Endometrial microvascular endothelial cells (primary cell): ENCODE results near the gene NAA40. TPM values are rescaled to one million over a fixed set of nuclear protein-coding genes. Genes with fewer than 3 reads are reported as not detected.

ENCODE experiments used
- in situ Hi-C: cut with HindIII; loops from 2 replicates; pipeline ENCODE4 v1.10.0; 2017; ENCODE audit warnings: low sequenced_read_pairs, low pct_unique_long_range_greater_than_20kb; ENCODE audit errors: inconsistent ontology term
- total RNA-seq: library from RNA; depleted of rRNA; stranded (reverse); fragments of >200 nt; gene quantifications from one replicate; pipeline ENCODE4 v1.2.3, GENCODE V29; 2015; ENCODE audit errors: inconsistent ontology term

Gene NAA40
- total RNA-seq, 1 donor from 2014 or later = 20.6 TPM

GRCh38 chr11:63974259-63975143 is 35.7 kb downstream of the NAA40 start, which contains the start of gene COX8A:
TSS of gene COX8A (plus strand) at chr11:63974620. CDS start at chr11:63974681, 61 bp downstream.
- in situ Hi-C loops = no loop called here

GRCh38 chr11:63978551-63979239 is 39.9 kb downstream of the NAA40 start:
- in situ Hi-C loops = no loop called here

GRCh38 chr11:63979426-63979825 is 40.6 kb downstream of the NAA40 start:
- in situ Hi-C loops = no loop called here

GRCh38 chr11:63985812-63986155 is 47.0 kb downstream of the NAA40 start:
- in situ Hi-C loops = no loop called here

- in situ Hi-C loops = no loop called here
Measured at GRCh38 chr11:63986156-63986931, 47.5 kb downstream of the NAA40 start, which contains the start of gene OTUB1. TSS of gene OTUB1 (plus strand) at chr11:63986438. CDS start at chr11:63986457, 19 bp downstream.

GRCh38 chr11:63986932-63987513 is 48.2 kb downstream of the NAA40 start:
- in situ Hi-C loops = no loop called here

- in situ Hi-C loops = no loop called here
Measured at GRCh38 chr11:63991558-63991957, 52.8 kb downstream of the NAA40 start.

GRCh38 chr11:63993100-63993499 is 54.3 kb downstream of the NAA40 start:
- in situ Hi-C loops = no loop called here

- in situ Hi-C loops = no loop called here
Measured at GRCh38 chr11:63993993-63994392, 55.2 kb downstream of the NAA40 start.

GRCh38 chr11:63996512-63996911 is 57.7 kb downstream of the NAA40 start:
- in situ Hi-C loops = no loop called here

GRCh38 chr11:63997104-63997700 is 58.4 kb downstream of the NAA40 start:
- in situ Hi-C loops = no loop called here

GRCh38 chr11:63997801-63998337 is 59.1 kb downstream of the NAA40 start:
- in situ Hi-C loops = no loop called here

- in situ Hi-C loops = no loop called here
Measured at GRCh38 chr11:63998558-63999348, 60.0 kb downstream of the NAA40 start.

- in situ Hi-C loops = loop anchor here (5.0 to 10.0 kb wide), 5 partner anchors 75 to 205 kb away; partner anchors contain the start of gene FERMT3
Measured at GRCh38 chr11:63999349-64000025, 60.7 kb downstream of the NAA40 start.

GRCh38 chr11:64000026-64000739 is 61.4 kb downstream of the NAA40 start:
- in situ Hi-C loops = loop anchor here (5.0 to 10.0 kb wide), 5 partner anchors 75 to 205 kb away; partner anchors contain the start of gene FERMT3
